Transverse colon (tissue), 3 donors: ENCODE measurements around the gene LTBP4.

Experiments used
- CTCF ChIP-seq, 5 experiments: fragments of 200-600 bp in 3 of 5; fragments of 450-650 bp in 2 of 5; sonication (generic) in 3 of 5; IDR thresholded peaks; 1 replicate in 2 of 5; 2 replicates in 3 of 5; pipeline ENCODE4 v1.5.1; 2016 to 2017; ENCODE audit warnings: antibody characterized with exemption in 5 of 5, inconsistent platforms in 3 of 5, mild to moderate bottlenecking in 2 of 5, moderate library complexity in 1 of 5
- POLR2A ChIP-seq: fragments of 450-650 bp; IDR thresholded peaks from one replicate; pipeline ENCODE4 v1.6.1; 2016; ENCODE audit warnings: antibody characterized with exemption, mild to moderate bottlenecking, moderate library complexity

- TF ChIP-seq CTCF (IDR thresholded peaks at IDR 0.05) = no peak
- TF ChIP-seq POLR2A = no peak
These were observed 4.4 kb upstream of the LTBP4 start for GRCh38 chr19:40596608-40597328.
